Breast epithelium (tissue), 4 donors: ENCODE measurements around the gene ANXA4. TPM values are rescaled to one million over a fixed set of nuclear protein-coding genes. Genes with fewer than 3 reads are reported as not detected.

ENCODE experiments used
- DNase-seq, 2 donors: peaks; one replicate each; pipeline ENCODE4 v3.0.0-alpha.2; 2019; ENCODE audit warnings: low spot score in 2 of 2
- H3K27ac ChIP-seq, 2 donors: fragments of 200-600 bp; sonication (generic) in 1 of 2; one replicate each; pipeline ENCODE4 v1.5.1; 2016 to 2019; ENCODE audit warnings: mild to moderate bottlenecking in 1 of 2
- H3K27me3 ChIP-seq, 2 donors: fragments of 200-600 bp; sonication (generic) in 1 of 2; one replicate each; pipeline versions ENCODE4 v1.5.1 to v1.6.0; 2017 to 2019; ENCODE audit warnings: control low read depth in 1 of 2, mild to moderate bottlenecking in 1 of 2
- H3K36me3 ChIP-seq: fragments of 200-600 bp; one replicate; pipeline ENCODE4 v1.5.1; 2019
- H3K4me1 ChIP-seq, 2 donors: fragments of 200-600 bp; sonication (generic); one replicate each; pipeline ENCODE4 v1.5.1; 2016 to 2019; ENCODE audit warnings: control low read depth in 1 of 2
- H3K4me3 ChIP-seq, 3 donors: fragments of 200-600 bp; sonication (generic); 1 replicate in 2 of 3; 2 replicates in 1 of 3; pipeline ENCODE4 v1.5.1; 2016 to 2019; ENCODE audit warnings: mild to moderate bottlenecking in 3 of 3, moderate library complexity in 2 of 3
- H3K9me3 ChIP-seq, 2 donors: fragments of 200-600 bp; sonication (generic) in 1 of 2; one replicate each; pipeline ENCODE4 v1.5.1; 2016 to 2019; ENCODE audit warnings: control low read depth in 1 of 2
- POLR2A ChIP-seq: fragments of 450-650 bp; IDR thresholded peaks from one replicate; pipeline ENCODE4 v1.6.1; 2016; ENCODE audit warnings: antibody characterized with exemption, mild to moderate bottlenecking, moderate library complexity
- POLR2AphosphoS5 ChIP-seq, 3 donors: sonication (generic); formaldehyde crosslinking; IDR thresholded peaks; one replicate each; pipeline ENCODE4 v1.6.1; 2017; ENCODE audit warnings: antibody characterized with exemption in 3 of 3
- intact Hi-C: fragments of 100-400 bp; cut with DNase I; formaldehyde crosslinking; loops from one replicate; pipeline ENCODE4 v1.15.1; 2023; ENCODE audit warnings: low total_unique reads
- total RNA-seq, 3 donors: library from RNA; depleted of rRNA; stranded (reverse); fragments of >200 nt; gene quantifications; one replicate each; pipeline ENCODE4 v1.1.0, GENCODE V29; 2016
- TF ChIP-seq, protein P1 (sequence below), 3 donors: fragments of 450-650 bp; IDR thresholded peaks; one replicate each; pipeline ENCODE4 v1.5.1; 2016 to 2017; ENCODE audit warnings: antibody characterized with exemption in 3 of 3, mild to moderate bottlenecking in 3 of 3, moderate library complexity in 3 of 3

The ANXA4 gene
- total RNA-seq, 3 donors from 2014 or later, result 61.6 to 77.1 (median 65.6) TPM

DNA sequence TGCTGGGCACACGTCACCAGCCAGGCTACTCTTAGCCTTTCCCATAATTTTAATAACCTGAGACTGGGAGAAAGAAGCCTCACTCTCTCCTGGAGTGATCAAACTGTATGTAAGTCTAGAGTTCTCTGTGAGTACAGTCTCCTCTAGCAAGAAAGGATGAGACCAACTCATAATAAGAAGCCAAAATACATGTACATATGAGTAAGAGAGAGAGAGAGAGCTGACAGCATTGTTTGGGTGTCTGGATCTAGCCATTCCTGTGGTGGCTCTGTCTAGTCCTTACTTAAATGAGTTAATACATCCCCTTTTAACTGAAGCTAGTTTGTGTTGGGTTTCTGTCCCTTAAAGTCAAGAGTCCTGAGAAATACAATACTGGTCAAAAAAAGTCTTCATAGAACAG lies 26.0 kb upstream of the ANXA4 start:
- no peak for TF ChIP-seq POLR2AphosphoS5 (IDR thresholded peaks at IDR 0.05)
- TF ChIP-seq POLR2A, result no peak
- TF ChIP-seq, protein P1, sequence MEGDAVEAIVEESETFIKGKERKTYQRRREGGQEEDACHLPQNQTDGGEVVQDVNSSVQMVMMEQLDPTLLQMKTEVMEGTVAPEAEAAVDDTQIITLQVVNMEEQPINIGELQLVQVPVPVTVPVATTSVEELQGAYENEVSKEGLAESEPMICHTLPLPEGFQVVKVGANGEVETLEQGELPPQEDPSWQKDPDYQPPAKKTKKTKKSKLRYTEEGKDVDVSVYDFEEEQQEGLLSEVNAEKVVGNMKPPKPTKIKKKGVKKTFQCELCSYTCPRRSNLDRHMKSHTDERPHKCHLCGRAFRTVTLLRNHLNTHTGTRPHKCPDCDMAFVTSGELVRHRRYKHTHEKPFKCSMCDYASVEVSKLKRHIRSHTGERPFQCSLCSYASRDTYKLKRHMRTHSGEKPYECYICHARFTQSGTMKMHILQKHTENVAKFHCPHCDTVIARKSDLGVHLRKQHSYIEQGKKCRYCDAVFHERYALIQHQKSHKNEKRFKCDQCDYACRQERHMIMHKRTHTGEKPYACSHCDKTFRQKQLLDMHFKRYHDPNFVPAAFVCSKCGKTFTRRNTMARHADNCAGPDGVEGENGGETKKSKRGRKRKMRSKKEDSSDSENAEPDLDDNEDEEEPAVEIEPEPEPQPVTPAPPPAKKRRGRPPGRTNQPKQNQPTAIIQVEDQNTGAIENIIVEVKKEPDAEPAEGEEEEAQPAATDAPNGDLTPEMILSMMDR (IDR thresholded peaks at IDR 0.05), result no peak
- H3K9me3 ChIP-seq, result no peaks in the 10 kb centered on the region
- no peak overlapping the region for H3K27ac ChIP-seq
- intact Hi-C loops, result loop anchor here (10.0 kb wide), 1 partner anchor 161 kb away; no protein-coding TSS in a partner anchor
- H3K4me1 ChIP-seq, result no peaks in the 10 kb centered on the region
- DNase-seq, result no peak
- no peaks in the 10 kb centered on the region for H3K36me3 ChIP-seq
- no peak overlapping the region for H3K4me3 ChIP-seq
- H3K27me3 ChIP-seq, result no peaks in the 10 kb centered on the region

GRCh38 chr2:69716555-69717120 lies 25.3 kb upstream of the ANXA4 start:
- intact Hi-C loops, result loop anchor here (10.0 kb wide), 1 partner anchor 162 kb away; no protein-coding TSS in a partner anchor
- DNase-seq, result no peak
- Histone ChIP-seq H3K36me3 (no peaks in the 10 kb centered on the region), H3K4me3 (no peak overlapping the region), H3K27me3 (no peaks in the 10 kb centered on the region), H3K9me3 (no peaks in the 10 kb centered on the region), H3K27ac (no peak overlapping the region), H3K4me1 (no peaks in the 10 kb centered on the region)
- TF ChIP-seq POLR2A (no peak), POLR2AphosphoS5 (IDR thresholded peaks at IDR 0.05) (no peak)
- TF ChIP-seq, protein P1 (IDR thresholded peaks at IDR 0.05), result no peak

DNA sequence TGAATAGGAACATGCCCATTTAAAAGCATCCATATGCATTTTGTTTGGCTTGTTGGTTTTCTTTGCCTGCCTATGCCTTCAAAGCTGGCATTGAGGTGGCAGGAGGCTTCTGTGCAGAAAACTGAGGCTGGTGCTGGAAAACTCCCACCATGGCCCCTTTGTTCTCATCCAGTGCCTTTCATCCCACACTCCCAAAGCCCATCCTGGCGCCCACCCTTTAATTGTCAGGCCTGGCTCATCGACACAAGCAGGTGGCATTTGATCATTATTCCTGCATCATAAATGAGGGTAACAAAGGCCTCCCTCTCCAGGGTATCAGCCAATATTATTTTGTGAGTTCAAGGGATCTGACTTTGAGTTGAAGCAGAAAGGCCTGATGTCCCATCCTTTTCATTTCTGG lies 24.7 kb upstream of the ANXA4 start:
- H3K27ac ChIP-seq, result no peak overlapping the region
- no peak for DNase-seq
- no peaks in the 10 kb centered on the region for H3K36me3 ChIP-seq
- H3K27me3 ChIP-seq, result no peaks in the 10 kb centered on the region
- no peak overlapping the region for H3K4me3 ChIP-seq
- intact Hi-C loops, result loop anchor here (10.0 kb wide), 1 partner anchor 162 kb away; no protein-coding TSS in a partner anchor
- TF ChIP-seq, protein P1 (IDR thresholded peaks at IDR 0.05), result no peak
- TF ChIP-seq POLR2AphosphoS5 (IDR thresholded peaks at IDR 0.05) (no peak), POLR2A (no peak)
- no peaks in the 10 kb centered on the region for H3K4me1 ChIP-seq
- H3K9me3 ChIP-seq, result no peaks in the 10 kb centered on the region

GRCh38 chr2:69717861-69718273 lies 24.1 kb upstream of the ANXA4 start:
- Histone ChIP-seq H3K9me3 (no peaks in the 10 kb centered on the region), H3K36me3 (no peaks in the 10 kb centered on the region), H3K4me3 (no peak overlapping the region), H3K27me3 (no peaks in the 10 kb centered on the region), H3K27ac (no peak overlapping the region), H3K4me1 (no peaks in the 10 kb centered on the region)
- intact Hi-C loops, result loop anchor here (10.0 kb wide), 1 partner anchor 163 kb away; no protein-coding TSS in a partner anchor
- no peak for DNase-seq
- TF ChIP-seq, protein P1 (IDR thresholded peaks at IDR 0.05), result no peak
- no peak for TF ChIP-seq POLR2A
- no peak for TF ChIP-seq POLR2AphosphoS5 (IDR thresholded peaks at IDR 0.05)

DNA sequence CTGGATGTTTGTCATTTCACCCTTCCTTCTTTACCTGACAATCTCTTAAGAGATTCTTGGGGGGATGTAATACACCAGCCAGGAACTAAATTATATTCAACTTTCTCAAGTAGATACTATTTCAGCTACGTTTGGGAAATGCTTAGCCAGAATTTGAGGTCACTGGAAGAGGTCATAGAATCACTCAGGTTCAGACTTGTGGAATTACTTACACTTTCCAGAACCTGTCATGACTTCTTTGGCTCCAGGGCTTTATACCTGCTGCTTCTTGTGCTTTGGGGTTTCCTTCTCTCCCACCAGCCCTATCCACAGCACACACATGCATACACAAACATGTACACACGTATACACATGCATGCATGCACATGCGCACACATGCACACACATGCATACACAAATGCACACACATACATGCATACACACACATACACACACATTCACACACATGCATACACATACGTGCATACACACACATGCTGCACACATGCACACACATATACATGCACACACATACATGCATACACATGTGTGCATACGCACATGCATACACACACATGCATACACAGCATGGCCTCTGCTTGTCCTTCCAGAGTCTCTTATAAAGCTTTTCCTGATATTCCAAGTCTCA lies 23.5 kb upstream of the ANXA4 start:
- H3K27me3 ChIP-seq, result no peaks in the 10 kb centered on the region
- TF ChIP-seq POLR2A (no peak), POLR2AphosphoS5 (IDR thresholded peaks at IDR 0.05) (no peak)
- TF ChIP-seq, protein P1 (IDR thresholded peaks at IDR 0.05), result no peak
- H3K9me3 ChIP-seq, result no peaks in the 10 kb centered on the region
- no peak overlapping the region for H3K4me3 ChIP-seq
- intact Hi-C loops, result loop anchor here (10.0 kb wide), 1 partner anchor 164 kb away; no protein-coding TSS in a partner anchor
- no peaks in the 10 kb centered on the region for H3K36me3 ChIP-seq
- no peak for DNase-seq
- H3K27ac ChIP-seq, result no peak overlapping the region
- no peaks in the 10 kb centered on the region for H3K4me1 ChIP-seq
